Measurements from ENCODE around the gene TMEM87A.
A peak's percentile ranks its signal among the peaks of the same experiment; 100 is the strongest.

TMEM87A gene

GRCh38 chr15:42274702-42274989 is 1.4 kb upstream of the TMEM87A start:
- peak overlapping the region; percentile 84 for H3K4me3 ChIP-seq (ENCODE audit: low read depth, low read length)
- peak; percentile 35 for DNase-seq (ENCODE audit: low read depth)
- TF ChIP-seq POLR2A (IDR thresholded peaks at IDR 0.05; ENCODE audit: extremely low read depth, insufficient read length): no peak
- no peak for TF ChIP-seq MYC (IDR thresholded peaks at IDR 0.05; ENCODE audit: low read depth, low read length)
- TF ChIP-seq MAX (IDR thresholded peaks at IDR 0.05; ENCODE audit: low read depth, low read length): no peak
- TF ChIP-seq CTCF (IDR thresholded peaks at IDR 0.05; ENCODE audit: low read depth, low read length): no peak

GRCh38 chr15:42273900-42274701 is 868 bp upstream of the TMEM87A start:
- H3K4me3 ChIP-seq (ENCODE audit: low read depth, low read length): peak overlapping the region; percentile 84
- DNase-seq (ENCODE audit: low read depth): peak; percentile 79
- TF ChIP-seq POLR2A (IDR thresholded peaks at IDR 0.05; ENCODE audit: extremely low read depth, insufficient read length) (no peak), MAX (IDR thresholded peaks at IDR 0.05; ENCODE audit: low read depth, low read length) (peak; percentile 23; the same call in 1 of the 2 replicates), MYC (IDR thresholded peaks at IDR 0.05; ENCODE audit: low read depth, low read length) (peak; percentile 37; the same call in 1 of the 2 replicates), CTCF (IDR thresholded peaks at IDR 0.05; ENCODE audit: low read depth, low read length) (no peak)

GRCh38 chr15:42270996-42271395 is 2.2 kb downstream of the TMEM87A start:
- peak overlapping the region; percentile 84 for H3K4me3 ChIP-seq (ENCODE audit: low read depth, low read length)
- TF ChIP-seq CTCF (IDR thresholded peaks at IDR 0.05; ENCODE audit: low read depth, low read length): no peak
- TF ChIP-seq MYC (IDR thresholded peaks at IDR 0.05; ENCODE audit: low read depth, low read length): no peak
- no peak for TF ChIP-seq MAX (IDR thresholded peaks at IDR 0.05; ENCODE audit: low read depth, low read length)
- TF ChIP-seq POLR2A (IDR thresholded peaks at IDR 0.05; ENCODE audit: extremely low read depth, insufficient read length): no peak
- no peak for DNase-seq (ENCODE audit: low read depth)

- H3K4me3 ChIP-seq (ENCODE audit: low read depth, low read length): peak overlapping the region; percentile 84
Observed at GRCh38 chr15:42270551-42270950, 2.7 kb downstream of the TMEM87A start.

GRCh38 chr15:42267286-42267685 is 5.9 kb downstream of the TMEM87A start:
- no peak overlapping the region for H3K4me3 ChIP-seq (ENCODE audit: low read depth, low read length)
- DNase-seq (ENCODE audit: low read depth): no peak
- TF ChIP-seq POLR2A (IDR thresholded peaks at IDR 0.05; ENCODE audit: extremely low read depth, insufficient read length) (no peak), MYC (IDR thresholded peaks at IDR 0.05; ENCODE audit: low read depth, low read length) (no peak), MAX (IDR thresholded peaks at IDR 0.05; ENCODE audit: low read depth, low read length) (no peak), CTCF (IDR thresholded peaks at IDR 0.05; ENCODE audit: low read depth, low read length) (no peak)

More at GRCh38 chr15:42270551-42270950, 2.7 kb downstream of the TMEM87A start:
- no peak for DNase-seq (ENCODE audit: low read depth)
- TF ChIP-seq CTCF (IDR thresholded peaks at IDR 0.05; ENCODE audit: low read depth, low read length) (no peak), MYC (IDR thresholded peaks at IDR 0.05; ENCODE audit: low read depth, low read length) (no peak), MAX (IDR thresholded peaks at IDR 0.05; ENCODE audit: low read depth, low read length) (no peak), POLR2A (IDR thresholded peaks at IDR 0.05; ENCODE audit: extremely low read depth, insufficient read length) (no peak)

All from NB4 (cell line).